Body of pancreas (tissue), 4 donors: ENCODE data around the gene SLC24A4. TPM values are rescaled to one million over a fixed set of nuclear protein-coding genes. Genes with fewer than 3 reads are reported as not detected.

Experiments
- ATAC-seq: fragments of 150-250 bp; one replicate; pipeline ENCODE4 v1.9.1; 2016
- DNase-seq, 4 donors: peaks; one replicate each; pipeline ENCODE4 v3.0.0-alpha.2; 2019
- H3K27ac ChIP-seq, 4 donors: fragments of 200-600 bp; sonication (generic); 1 replicate in 3 of 4; 2 replicates in 1 of 4; pipeline versions ENCODE4 v1.5.1 to v1.6.1; 2016 to 2019; ENCODE audit warnings: mild to moderate bottlenecking in 1 of 4, mixed read lengths in 1 of 4, moderate library complexity in 1 of 4
- H3K27me3 ChIP-seq, 2 donors: fragments of 200-600 bp; sonication (generic); one replicate each; pipeline ENCODE4 v1.6.0; 2016; ENCODE audit warnings: mild to moderate bottlenecking in 1 of 2
- H3K36me3 ChIP-seq, 2 donors: fragments of 200-600 bp; sonication (generic); replicated peaks in 1 of 2; 2 replicates each; pipeline ENCODE4 v1.5.1; 2016; ENCODE audit warnings: low read depth in 2 of 2; ENCODE audit not compliant: insufficient read depth in 1 of 2
- H3K4me1 ChIP-seq: fragments of 200-600 bp; sonication (generic); one replicate; pipeline ENCODE4 v1.6.0; 2016
- H3K4me3 ChIP-seq, 2 donors: fragments of 200-600 bp; sonication (generic); 1 replicate in 1 of 2; 2 replicates in 1 of 2; pipeline ENCODE4 v1.5.1; 2016 to 2019
- H3K9me3 ChIP-seq, 3 donors: fragments of 200-600 bp; sonication (generic); 1 replicate in 2 of 3; 2 replicates in 1 of 3; pipeline ENCODE4 v1.5.1; 2016
- POLR2A ChIP-seq, 3 donors: fragments of 450-650 bp; IDR thresholded peaks; one replicate each; pipeline ENCODE4 v1.6.1; 2016; ENCODE audit warnings: antibody characterized with exemption in 3 of 3, mild to moderate bottlenecking in 2 of 3
- WGBS, 2 donors: methylation state at CpG; one replicate each; pipeline ENCODE4 v1.1.5; 2017; 5-methylcytosine and 5-hydroxymethylcytosine counted together
- intact Hi-C: fragments of 100-400 bp; cut with DNase I; formaldehyde crosslinking; loops from one replicate; pipeline ENCODE4 v1.15.1; 2023
- total RNA-seq, 2 donors: library from RNA; depleted of rRNA; stranded (reverse); fragments of >200 nt; gene quantifications; one replicate each; pipeline ENCODE4 v1.1.0, GENCODE V29; 2016
- TF ChIP-seq, protein P1 (sequence below), 7 experiments: fragments of 450-650 bp in 4 of 7; fragments of 200-600 bp in 3 of 7; sonication (generic) in 3 of 7; IDR thresholded peaks; one replicate each; pipeline ENCODE4 v1.5.1; 2016 to 2019; ENCODE audit warnings: antibody characterized with exemption in 7 of 7

Gene SLC24A4
- total RNA-seq, 2 donors from 2014 or later = 0.26 TPM; not detected in 1

DNA sequence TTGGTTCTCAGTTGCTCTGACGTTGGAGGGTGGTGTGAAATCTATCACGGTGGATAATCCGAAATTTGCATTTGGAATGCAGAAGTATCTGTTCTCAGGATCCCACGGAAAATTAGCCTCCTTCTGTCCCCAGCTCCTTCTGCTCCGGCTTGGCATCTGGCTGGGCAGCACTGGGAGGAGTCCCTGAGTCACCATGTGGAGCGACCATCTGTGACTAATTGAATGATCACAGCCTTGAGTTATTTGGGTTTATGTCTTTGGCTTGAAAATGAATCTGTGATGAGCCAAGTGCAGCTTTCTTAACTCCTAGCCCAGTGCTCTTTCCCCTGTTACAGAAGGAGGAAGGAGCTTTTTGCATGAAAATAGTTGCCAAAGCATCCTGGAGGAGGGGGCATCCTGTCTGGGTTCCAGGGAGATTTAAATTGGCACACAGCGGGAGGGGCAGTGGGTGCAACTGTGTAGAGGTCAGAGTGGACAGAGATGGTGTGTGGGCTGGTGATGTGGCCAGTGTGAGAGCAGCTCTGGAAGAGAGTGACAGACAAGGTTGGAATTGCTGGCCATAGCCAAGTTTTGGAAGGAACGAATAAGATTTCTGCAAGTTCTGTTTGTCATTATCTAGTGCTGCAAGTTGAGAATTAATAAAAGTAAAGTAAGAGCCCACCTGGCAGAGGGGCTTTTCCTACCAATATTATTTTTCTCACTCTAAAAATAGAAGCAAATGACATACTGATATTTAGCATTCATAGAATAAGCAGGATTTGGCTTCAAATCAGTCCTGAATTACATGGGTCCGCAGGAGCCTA is 74.4 kb downstream of the SLC24A4 start:
- Histone ChIP-seq H3K27ac (no peak overlapping the region), H3K4me3 (no peak overlapping the region), H3K27me3 (no peaks in the 10 kb centered on the region), H3K9me3 (no peaks in the 10 kb centered on the region), H3K4me1 (no peaks in the 10 kb centered on the region), H3K36me3 (no peaks in the 10 kb centered on the region)
- DNase-seq (no peak), ATAC-seq (no peak)
- WGBS, 2 donors = 37 to 46% methylated on average over 9 of the region's 9 CpGs
- intact Hi-C loops = no loop called here
- TF ChIP-seq, protein P1, sequence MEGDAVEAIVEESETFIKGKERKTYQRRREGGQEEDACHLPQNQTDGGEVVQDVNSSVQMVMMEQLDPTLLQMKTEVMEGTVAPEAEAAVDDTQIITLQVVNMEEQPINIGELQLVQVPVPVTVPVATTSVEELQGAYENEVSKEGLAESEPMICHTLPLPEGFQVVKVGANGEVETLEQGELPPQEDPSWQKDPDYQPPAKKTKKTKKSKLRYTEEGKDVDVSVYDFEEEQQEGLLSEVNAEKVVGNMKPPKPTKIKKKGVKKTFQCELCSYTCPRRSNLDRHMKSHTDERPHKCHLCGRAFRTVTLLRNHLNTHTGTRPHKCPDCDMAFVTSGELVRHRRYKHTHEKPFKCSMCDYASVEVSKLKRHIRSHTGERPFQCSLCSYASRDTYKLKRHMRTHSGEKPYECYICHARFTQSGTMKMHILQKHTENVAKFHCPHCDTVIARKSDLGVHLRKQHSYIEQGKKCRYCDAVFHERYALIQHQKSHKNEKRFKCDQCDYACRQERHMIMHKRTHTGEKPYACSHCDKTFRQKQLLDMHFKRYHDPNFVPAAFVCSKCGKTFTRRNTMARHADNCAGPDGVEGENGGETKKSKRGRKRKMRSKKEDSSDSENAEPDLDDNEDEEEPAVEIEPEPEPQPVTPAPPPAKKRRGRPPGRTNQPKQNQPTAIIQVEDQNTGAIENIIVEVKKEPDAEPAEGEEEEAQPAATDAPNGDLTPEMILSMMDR (IDR thresholded peaks at IDR 0.05) = no peak
- TF ChIP-seq POLR2A (IDR thresholded peaks at IDR 0.05) = no peak

DNA sequence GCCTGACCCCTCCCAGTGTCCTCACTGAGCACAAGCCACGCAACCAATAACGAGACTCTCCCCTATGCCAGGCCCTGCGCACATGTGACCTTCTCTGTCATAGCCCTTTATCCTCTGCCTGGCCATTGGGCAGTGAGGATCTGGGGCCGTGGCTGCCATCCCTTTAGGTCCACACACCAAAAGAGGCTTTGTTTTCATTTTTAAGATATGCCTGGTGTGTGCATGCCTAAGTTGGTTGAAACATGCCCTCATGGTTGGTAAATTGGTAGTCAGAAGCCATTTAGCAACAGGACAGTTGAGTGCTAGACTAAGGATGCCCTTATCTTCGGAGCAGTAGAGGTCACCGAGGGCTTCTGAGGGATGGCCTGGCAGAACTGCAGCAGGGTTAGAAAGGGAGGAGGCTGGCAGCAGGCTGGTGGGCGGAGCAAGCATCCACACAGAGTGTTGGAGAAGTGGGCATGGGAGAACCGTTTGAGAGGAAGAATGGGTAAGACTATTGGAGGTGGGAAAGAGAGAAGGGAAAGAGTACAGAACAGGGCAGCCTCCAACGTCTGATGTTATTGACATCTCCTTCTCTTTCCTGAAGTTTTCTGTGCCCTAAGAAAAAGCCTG is 75.1 kb downstream of the SLC24A4 start:
- intact Hi-C loops = no loop called here
- no peak overlapping the region for H3K27ac ChIP-seq
- no peak overlapping the region for H3K4me3 ChIP-seq
- H3K36me3 ChIP-seq = no peaks in the 10 kb centered on the region
- no peaks in the 10 kb centered on the region for H3K9me3 ChIP-seq
- no peaks in the 10 kb centered on the region for H3K4me1 ChIP-seq
- no peaks in the 10 kb centered on the region for H3K27me3 ChIP-seq
- WGBS, 2 donors = 67 to 73% methylated on average over 9 of the region's 9 CpGs
- no peak for DNase-seq
- no peak for ATAC-seq
- TF ChIP-seq POLR2A (IDR thresholded peaks at IDR 0.05) = no peak
- TF ChIP-seq, protein P1 (IDR thresholded peaks at IDR 0.05) = no peak

DNA sequence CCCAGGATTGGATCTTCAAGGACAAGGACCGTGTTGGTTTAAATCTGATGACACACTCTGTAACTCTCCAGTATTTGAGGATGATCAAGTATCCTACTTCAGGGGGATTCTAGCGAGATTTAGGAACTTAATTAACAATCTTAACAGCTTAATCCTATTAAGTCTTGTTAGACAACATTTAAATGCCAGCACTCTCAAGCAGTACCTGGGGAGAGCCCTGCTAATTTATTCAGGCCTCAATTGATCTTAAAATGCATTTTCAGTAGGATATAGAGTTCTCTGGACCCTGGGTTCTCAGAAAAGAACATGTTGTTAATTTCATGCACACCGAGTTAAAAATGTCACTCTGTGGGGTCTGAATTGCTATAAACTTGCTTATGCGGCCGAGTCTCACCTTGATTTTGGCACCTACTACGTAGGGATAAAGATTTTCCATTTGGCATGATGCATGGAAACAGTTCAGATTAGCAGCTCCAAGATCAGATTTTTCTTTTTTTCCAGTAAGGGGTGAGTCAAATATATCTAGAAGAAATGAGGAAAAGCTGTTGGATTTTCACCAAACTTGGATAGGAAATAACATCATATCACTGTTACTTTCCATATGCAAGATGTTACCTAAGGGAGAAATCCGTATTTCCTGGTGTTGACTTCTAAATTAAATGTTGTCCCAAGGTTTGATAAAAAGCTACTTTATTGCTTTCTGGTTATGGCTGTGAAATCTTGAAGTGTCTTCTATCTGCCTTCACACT is 76.1 kb downstream of the SLC24A4 start:
- no peaks in the 10 kb centered on the region for H3K4me1 ChIP-seq
- 39 to 40% methylated on average over 7 of the region's 7 CpGs for WGBS, 2 donors
- DNase-seq (no peak), ATAC-seq (no peak)
- no peak for TF ChIP-seq POLR2A (IDR thresholded peaks at IDR 0.05)
- no peaks in the 10 kb centered on the region for H3K36me3 ChIP-seq
- intact Hi-C loops = no loop called here
- no peak overlapping the region for H3K27ac ChIP-seq
- no peak overlapping the region for H3K4me3 ChIP-seq
- H3K9me3 ChIP-seq = no peaks in the 10 kb centered on the region
- H3K27me3 ChIP-seq = no peaks in the 10 kb centered on the region

DNA sequence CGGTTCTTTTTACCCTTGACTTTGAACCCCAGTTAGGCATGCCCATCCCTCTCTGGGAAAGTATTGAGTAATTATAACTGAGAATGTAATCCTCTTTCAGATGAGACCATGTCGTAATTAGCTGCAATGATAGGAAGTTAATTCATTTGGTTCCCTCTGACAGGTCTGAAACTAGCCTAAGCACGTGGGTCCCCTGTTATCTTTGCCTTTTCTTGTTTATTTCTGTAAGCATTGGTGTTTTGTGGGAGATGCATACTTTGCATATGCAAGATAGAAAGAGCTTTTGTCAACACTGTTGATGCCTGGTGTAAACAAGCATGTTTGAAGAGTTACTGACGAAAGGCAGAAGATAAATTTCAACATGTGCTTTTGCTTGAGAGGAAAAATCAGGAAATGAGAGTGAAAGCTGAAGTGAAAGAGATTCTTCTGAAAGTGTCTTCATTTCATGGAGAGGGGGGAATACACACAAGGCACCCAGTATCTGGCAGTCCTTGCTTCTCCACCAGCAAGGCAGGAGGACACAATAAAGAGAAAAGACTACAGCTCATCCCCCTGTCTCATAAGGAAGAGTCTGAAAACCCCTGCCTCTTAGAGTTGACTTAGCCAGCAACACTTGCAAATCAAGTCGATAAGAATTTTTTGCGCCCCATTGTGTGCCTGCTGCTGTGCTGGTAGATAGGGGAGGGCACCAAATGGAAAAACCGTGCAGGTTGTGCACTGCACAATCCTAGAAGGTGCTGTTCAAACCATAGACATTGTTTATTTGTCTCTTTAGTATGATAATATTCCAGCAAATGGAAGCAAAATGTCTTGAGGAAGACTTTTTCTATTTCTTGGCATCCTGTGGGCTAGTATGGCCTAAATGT is 77.8 kb downstream of the SLC24A4 start:
- H3K4me3 ChIP-seq = no peak overlapping the region
- no peaks in the 10 kb centered on the region for H3K4me1 ChIP-seq
- H3K36me3 ChIP-seq = no peaks in the 10 kb centered on the region
- peak in 1 of 4 donors; percentile 18 for DNase-seq
- H3K27me3 ChIP-seq = no peaks in the 10 kb centered on the region
- WGBS, 2 donors = 43 to 56% methylated on average over 7 of the region's 7 CpGs
- TF ChIP-seq, protein P1 (IDR thresholded peaks at IDR 0.05) = no peak
- no peak for TF ChIP-seq POLR2A (IDR thresholded peaks at IDR 0.05)
- H3K9me3 ChIP-seq = no peaks in the 10 kb centered on the region
- H3K27ac ChIP-seq = no peak overlapping the region
- intact Hi-C loops = no loop called here
- no peak for ATAC-seq
